A549 treated with DMSO at 1 μM for 4 hours (cell line): ENCODE data around the gene SLC6A20. TPM values are rescaled to one million over a fixed set of nuclear protein-coding genes. Genes with fewer than 3 reads are reported as not detected.

Experiments used
- total RNA-seq: library from RNA; stranded (reverse); fragments of 200-300 nt; extraction: Qiagen RNA extraction; gene quantifications from 5 replicates; pipeline ENCODE4 v1.2.3, GENCODE V29; 2022; ENCODE audit warnings: low read depth

Gene SLC6A20, protein sequence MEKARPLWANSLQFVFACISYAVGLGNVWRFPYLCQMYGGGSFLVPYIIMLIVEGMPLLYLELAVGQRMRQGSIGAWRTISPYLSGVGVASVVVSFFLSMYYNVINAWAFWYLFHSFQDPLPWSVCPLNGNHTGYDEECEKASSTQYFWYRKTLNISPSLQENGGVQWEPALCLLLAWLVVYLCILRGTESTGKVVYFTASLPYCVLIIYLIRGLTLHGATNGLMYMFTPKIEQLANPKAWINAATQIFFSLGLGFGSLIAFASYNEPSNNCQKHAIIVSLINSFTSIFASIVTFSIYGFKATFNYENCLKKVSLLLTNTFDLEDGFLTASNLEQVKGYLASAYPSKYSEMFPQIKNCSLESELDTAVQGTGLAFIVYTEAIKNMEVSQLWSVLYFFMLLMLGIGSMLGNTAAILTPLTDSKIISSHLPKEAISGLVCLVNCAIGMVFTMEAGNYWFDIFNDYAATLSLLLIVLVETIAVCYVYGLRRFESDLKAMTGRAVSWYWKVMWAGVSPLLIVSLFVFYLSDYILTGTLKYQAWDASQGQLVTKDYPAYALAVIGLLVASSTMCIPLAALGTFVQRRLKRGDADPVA
- 0.02 to 0.09 TPM (median 0.02 TPM) in 4 of 5 replicates, not detected in the other for total RNA-seq

DNA sequence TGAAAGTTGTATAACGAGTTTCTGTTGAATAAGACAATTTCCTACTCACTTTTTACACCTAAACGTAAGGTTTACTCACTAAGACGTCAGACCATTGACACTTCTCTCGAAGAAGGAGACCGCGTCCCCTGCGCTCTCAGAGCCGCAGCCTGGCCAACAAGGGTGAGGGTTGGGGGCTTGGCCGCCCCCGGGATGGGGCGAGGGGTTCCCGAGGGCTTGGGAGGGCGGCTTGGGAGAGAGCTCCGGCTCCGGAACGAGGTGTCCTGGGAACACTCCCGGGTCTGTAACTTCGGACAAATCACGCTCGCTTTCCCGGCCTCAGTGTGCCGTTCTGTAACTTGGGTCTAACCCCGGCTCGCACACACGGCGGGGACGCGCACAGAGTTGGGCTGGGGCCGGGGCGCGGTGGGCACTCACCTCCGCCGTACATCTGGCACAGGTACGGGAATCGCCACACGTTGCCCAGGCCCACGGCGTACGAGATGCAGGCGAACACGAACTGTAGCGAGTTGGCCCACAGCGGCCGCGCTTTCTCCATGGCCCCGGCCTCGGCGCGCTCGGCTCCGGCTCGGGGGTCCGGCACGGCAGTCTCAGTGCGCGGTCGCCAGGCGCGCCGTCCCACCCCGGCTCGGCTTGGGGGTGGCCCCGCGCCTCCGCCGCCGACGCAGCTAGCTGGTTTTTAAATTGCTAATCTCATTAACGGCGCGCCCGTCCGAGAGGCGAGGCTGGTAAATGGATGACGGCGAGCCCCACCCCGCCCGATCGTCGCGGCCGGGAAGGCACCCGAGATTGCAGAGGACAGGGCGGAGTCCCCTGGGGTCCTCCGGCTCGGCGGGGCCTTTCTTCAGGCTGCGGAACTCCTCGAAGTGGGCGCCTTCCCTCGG lies at the start of gene SLC6A20:
Gene SLC6A20 (minus strand): TSS at position 655 of the 884 bp plus-strand sequence. CDS start 117 bp downstream, at position 538.

DNA sequence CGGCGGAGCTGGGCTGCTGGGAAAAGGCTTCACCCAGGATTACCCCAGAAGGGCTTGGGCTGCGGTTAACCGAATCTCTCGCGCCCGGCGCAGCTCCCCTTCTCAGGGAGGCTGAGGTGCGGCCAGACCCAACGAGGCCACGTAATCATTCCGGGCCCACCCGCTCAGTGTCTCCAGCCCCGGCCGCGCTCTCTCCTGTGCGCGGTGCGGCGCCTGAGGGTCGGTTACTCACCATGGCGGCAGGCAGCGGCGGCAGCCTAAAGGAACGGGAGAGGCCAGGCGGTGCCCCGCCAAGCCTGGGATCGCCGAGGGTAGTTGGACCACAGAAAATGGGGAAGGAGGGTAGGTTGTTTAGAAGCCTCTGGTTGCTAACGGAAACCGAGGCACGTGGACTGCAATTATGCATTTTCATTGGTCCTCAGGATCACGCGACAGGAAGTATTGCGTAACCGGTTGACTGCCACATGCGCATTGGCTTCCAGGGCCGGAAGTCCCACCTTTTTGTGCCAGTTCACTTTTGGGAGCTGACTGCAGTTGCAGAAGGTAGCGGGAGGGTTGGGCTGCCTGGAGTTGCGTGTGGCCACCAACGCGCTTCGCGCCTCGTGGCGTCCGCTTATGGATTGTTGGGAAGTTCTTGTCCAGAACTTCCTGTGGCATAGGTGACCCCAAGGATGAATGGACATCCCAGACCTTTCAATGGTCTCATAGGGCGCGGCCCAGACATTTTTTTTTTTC lies 45.6 kb upstream of the SLC6A20 start, which contains the start of gene LZTFL1:
Gene LZTFL1 (minus strand): TSS at position 363 of the 735 bp plus-strand sequence. CDS start 128 bp downstream, at position 235.

Other genes starting within 250 kb of the SLC6A20 start
- 16.5 to 24.8 TPM (median 20.5 TPM) in 5 replicates for gene LIMD1, start 201.8 kb downstream of the SLC6A20 start, total RNA-seq
- 13.5 to 19.8 TPM (median 18.1 TPM) in 5 replicates for gene SACM1L, start 107.1 kb downstream of the SLC6A20 start, total RNA-seq
- gene LZTFL1, start 45.6 kb upstream of the SLC6A20 start, total RNA-seq: 14.7 to 20.5 TPM (median 17.8 TPM) in 5 replicates
- gene CCR9, start 90.0 kb upstream of the SLC6A20 start, total RNA-seq: not detected in 5 replicates
- not detected in 5 replicates for gene CXCR6, start 146.9 kb upstream of the SLC6A20 start, total RNA-seq
- 4.9 to 6.3 TPM (median 5.8 TPM) in 5 replicates for gene FYCO1, start 199.3 kb upstream of the SLC6A20 start, total RNA-seq
- gene XCR1, start 230.9 kb upstream of the SLC6A20 start, total RNA-seq: not detected in 5 replicates